Activated CD4-positive, alpha-beta T cell treated with anti-CD3 and anti-CD28 coated beads for 1 hour (primary cell): Measurements from ENCODE around the gene EGR4.

Experiments
- DNase-seq: peaks from one replicate; pipeline ENCODE4 v3.0.0-alpha.2; 2020

The EGR4 gene

GRCh38 chr2:73244580-73244979 is 48.8 kb downstream of the EGR4 start:
- no peak for DNase-seq

GRCh38 chr2:73243884-73244570 is 49.3 kb downstream of the EGR4 start:
- DNase-seq = no peak
